ENCODE measurements around the gene YARS2. TPM values are rescaled to one million over a fixed set of nuclear protein-coding genes. Genes with fewer than 3 reads are reported as not detected.

YARS2 gene
- total and polyA plus RNA-seq, 2 of the 13 experiments (the other 11 are each of a cell fraction or from before 2014, with no cell fraction given) = 17.9 to 39.6 TPM

GRCh38 chr12:32755051-32755653 lies 545 bp downstream of the YARS2 start (continued):
- TF ChIP-seq KMT2B (CRISPR knock-in tag; IDR thresholded peaks at IDR 0.05) = peak; percentile 17; the same call in 1 of the 2 replicates
- no peak for TF ChIP-seq ZSCAN5A (CRISPR knock-in tag; IDR thresholded peaks at IDR 0.05; ENCODE audit: borderline replicate concordance)
- peak; percentile 96 for TF ChIP-seq ZNF563 (CRISPR knock-in tag; IDR thresholded peaks at IDR 0.05)
- TF ChIP-seq ZNF12 (CRISPR knock-in tag; IDR thresholded peaks at IDR 0.05) = no peak
- TF ChIP-seq KAT8 (CRISPR knock-in tag; IDR thresholded peaks at IDR 0.05) = no peak; the same call in 1 of the 2 replicates
- TF ChIP-seq ZNF205 (CRISPR knock-in tag; IDR thresholded peaks at IDR 0.05) = no peak; the same call in 1 of the 2 replicates
- TF ChIP-seq ZNF704 (CRISPR knock-in tag; IDR thresholded peaks at IDR 0.05; ENCODE audit: borderline replicate concordance) = peak; percentile 19; the same call in 1 of the 2 replicates
- TF ChIP-seq SP4 (CRISPR knock-in tag; IDR thresholded peaks at IDR 0.05) = no peak
- peak; percentile 61; the same call in 1 of the 2 replicates for TF ChIP-seq MIER2 (CRISPR knock-in tag; IDR thresholded peaks at IDR 0.05)
- peak; percentile 56 for TF ChIP-seq ELF3 (CRISPR knock-in tag; IDR thresholded peaks at IDR 0.05)
- TF ChIP-seq, protein P1, sequence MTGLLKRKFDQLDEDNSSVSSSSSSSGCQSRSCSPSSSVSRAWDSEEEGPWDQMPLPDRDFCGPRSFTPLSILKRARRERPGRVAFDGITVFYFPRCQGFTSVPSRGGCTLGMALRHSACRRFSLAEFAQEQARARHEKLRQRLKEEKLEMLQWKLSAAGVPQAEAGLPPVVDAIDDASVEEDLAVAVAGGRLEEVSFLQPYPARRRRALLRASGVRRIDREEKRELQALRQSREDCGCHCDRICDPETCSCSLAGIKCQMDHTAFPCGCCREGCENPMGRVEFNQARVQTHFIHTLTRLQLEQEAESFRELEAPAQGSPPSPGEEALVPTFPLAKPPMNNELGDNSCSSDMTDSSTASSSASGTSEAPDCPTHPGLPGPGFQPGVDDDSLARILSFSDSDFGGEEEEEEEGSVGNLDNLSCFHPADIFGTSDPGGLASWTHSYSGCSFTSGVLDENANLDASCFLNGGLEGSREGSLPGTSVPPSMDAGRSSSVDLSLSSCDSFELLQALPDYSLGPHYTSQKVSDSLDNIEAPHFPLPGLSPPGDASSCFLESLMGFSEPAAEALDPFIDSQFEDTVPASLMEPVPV (CRISPR knock-in tag; IDR thresholded peaks at IDR 0.05) = peak; percentile 21; the same call in 1 of the 2 replicates
- no peak for TF ChIP-seq PHF21A (CRISPR knock-in tag; IDR thresholded peaks at IDR 0.05)
- 0 out of 2 replicates have a peak, but pooled peaks have one; percentile 62 for TF ChIP-seq ZBTB7B (CRISPR knock-in tag; IDR thresholded peaks at IDR 0.05)
- TF ChIP-seq, protein P2, sequence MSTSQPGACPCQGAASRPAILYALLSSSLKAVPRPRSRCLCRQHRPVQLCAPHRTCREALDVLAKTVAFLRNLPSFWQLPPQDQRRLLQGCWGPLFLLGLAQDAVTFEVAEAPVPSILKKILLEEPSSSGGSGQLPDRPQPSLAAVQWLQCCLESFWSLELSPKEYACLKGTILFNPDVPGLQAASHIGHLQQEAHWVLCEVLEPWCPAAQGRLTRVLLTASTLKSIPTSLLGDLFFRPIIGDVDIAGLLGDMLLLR (CRISPR knock-in tag; IDR thresholded peaks at IDR 0.05) = peak; percentile 56; the same call in 1 of the 2 replicates
- peak; percentile 90; the same call in 1 of the 2 replicates for TF ChIP-seq ZNF550 (CRISPR knock-in tag; IDR thresholded peaks at IDR 0.05; ENCODE audit: borderline replicate concordance)
- peak; percentile 43; the same call in 1 of the 2 replicates for TF ChIP-seq MIER3 (CRISPR knock-in tag; IDR thresholded peaks at IDR 0.05; ENCODE audit: borderline replicate concordance)
- TF ChIP-seq FOSL2 (CRISPR knock-in tag; IDR thresholded peaks at IDR 0.05) = peak; percentile 38; the same call in 1 of the 2 replicates
- TF ChIP-seq PHF20 (CRISPR knock-in tag; IDR thresholded peaks at IDR 0.05) = peak; percentile 64; the same call in 1 of the 2 replicates
- TF ChIP-seq ZNF225 (CRISPR knock-in tag; IDR thresholded peaks at IDR 0.05) = peak; percentile 44; the same call in 1 of the 2 replicates
- TF ChIP-seq, protein P3, sequence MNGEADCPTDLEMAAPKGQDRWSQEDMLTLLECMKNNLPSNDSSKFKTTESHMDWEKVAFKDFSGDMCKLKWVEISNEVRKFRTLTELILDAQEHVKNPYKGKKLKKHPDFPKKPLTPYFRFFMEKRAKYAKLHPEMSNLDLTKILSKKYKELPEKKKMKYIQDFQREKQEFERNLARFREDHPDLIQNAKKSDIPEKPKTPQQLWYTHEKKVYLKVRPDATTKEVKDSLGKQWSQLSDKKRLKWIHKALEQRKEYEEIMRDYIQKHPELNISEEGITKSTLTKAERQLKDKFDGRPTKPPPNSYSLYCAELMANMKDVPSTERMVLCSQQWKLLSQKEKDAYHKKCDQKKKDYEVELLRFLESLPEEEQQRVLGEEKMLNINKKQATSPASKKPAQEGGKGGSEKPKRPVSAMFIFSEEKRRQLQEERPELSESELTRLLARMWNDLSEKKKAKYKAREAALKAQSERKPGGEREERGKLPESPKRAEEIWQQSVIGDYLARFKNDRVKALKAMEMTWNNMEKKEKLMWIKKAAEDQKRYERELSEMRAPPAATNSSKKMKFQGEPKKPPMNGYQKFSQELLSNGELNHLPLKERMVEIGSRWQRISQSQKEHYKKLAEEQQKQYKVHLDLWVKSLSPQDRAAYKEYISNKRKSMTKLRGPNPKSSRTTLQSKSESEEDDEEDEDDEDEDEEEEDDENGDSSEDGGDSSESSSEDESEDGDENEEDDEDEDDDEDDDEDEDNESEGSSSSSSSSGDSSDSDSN (CRISPR knock-in tag; IDR thresholded peaks at IDR 0.05) = peak; percentile 69
- TF ChIP-seq ZNF230 (CRISPR knock-in tag; IDR thresholded peaks at IDR 0.05) = peak; percentile 76; the same call in 1 of the 2 replicates
- TF ChIP-seq XRCC5 (optimal IDR thresholded peaks at IDR 0.05; ENCODE audit: low read length) = peak; percentile 75
- TF ChIP-seq CBX1 (IDR thresholded peaks at IDR 0.05; ENCODE audit: low read depth) = peak; percentile 65
- peak; percentile 88; the same call in 1 of the 2 replicates for TF ChIP-seq ZNF546 (CRISPR knock-in tag; conservative IDR thresholded peaks at IDR 0.05)

Data from HepG2 (cell line).